ENCODE data around the gene APOBEC2. TPM values are rescaled to one million over a fixed set of nuclear protein-coding genes. Genes with fewer than 3 reads are reported as not detected.

APOBEC2 gene
- total and polyA plus RNA-seq, 2 of the 13 experiments (the other 11 are each of a cell fraction or from before 2014, with no cell fraction given): 0.09 TPM; not detected in 1

- TF ChIP-seq ZBTB4 (CRISPR knock-in tag; IDR thresholded peaks at IDR 0.05; ENCODE audit: borderline replicate concordance): no peak
- TF ChIP-seq LBX2 (CRISPR knock-in tag; IDR thresholded peaks at IDR 0.05; ENCODE audit: borderline replicate concordance): no peak
- no peak for TF ChIP-seq ZNF460 (CRISPR knock-in tag; IDR thresholded peaks at IDR 0.05; ENCODE audit: borderline replicate concordance)
- no peak for TF ChIP-seq ZNF569 (CRISPR knock-in tag; IDR thresholded peaks at IDR 0.05; ENCODE audit: borderline replicate concordance)
- no peak for TF ChIP-seq STAG1 (CRISPR knock-in tag; IDR thresholded peaks at IDR 0.05)
- TF ChIP-seq, protein P1, sequence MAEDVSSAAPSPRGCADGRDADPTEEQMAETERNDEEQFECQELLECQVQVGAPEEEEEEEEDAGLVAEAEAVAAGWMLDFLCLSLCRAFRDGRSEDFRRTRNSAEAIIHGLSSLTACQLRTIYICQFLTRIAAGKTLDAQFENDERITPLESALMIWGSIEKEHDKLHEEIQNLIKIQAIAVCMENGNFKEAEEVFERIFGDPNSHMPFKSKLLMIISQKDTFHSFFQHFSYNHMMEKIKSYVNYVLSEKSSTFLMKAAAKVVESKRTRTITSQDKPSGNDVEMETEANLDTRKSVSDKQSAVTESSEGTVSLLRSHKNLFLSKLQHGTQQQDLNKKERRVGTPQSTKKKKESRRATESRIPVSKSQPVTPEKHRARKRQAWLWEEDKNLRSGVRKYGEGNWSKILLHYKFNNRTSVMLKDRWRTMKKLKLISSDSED (CRISPR knock-in tag; IDR thresholded peaks at IDR 0.05): 0 out of 2 replicates have a peak, but pooled peaks have one; percentile 33
- TF ChIP-seq NCOA2 (CRISPR knock-in tag; IDR thresholded peaks at IDR 0.05): peak; percentile 40; the same call in 1 of the 2 replicates
- peak; percentile 82 to 83 for TF ChIP-seq POLR2A (IDR thresholded peaks at IDR 0.05; ENCODE audit: insufficient read depth in 1 of 2, low read depth in 2 of 2, low read length in 2 of 2)
- TF ChIP-seq ZNF616 (CRISPR knock-in tag; IDR thresholded peaks at IDR 0.05; ENCODE audit: low read depth): no peak
- TF ChIP-seq ATF5 (CRISPR knock-in tag; IDR thresholded peaks at IDR 0.05; ENCODE audit: low read depth): no peak
- TF ChIP-seq HES4 (CRISPR knock-in tag; IDR thresholded peaks at IDR 0.05; ENCODE audit: borderline replicate concordance): no peak; the same call in 1 of the 2 replicates
- TF ChIP-seq ZNF549 (CRISPR knock-in tag; IDR thresholded peaks at IDR 0.05): no peak
- no peak for TF ChIP-seq ATF7 (IDR thresholded peaks at IDR 0.05)
- TF ChIP-seq ATF7 (CRISPR knock-in tag; IDR thresholded peaks at IDR 0.05): no peak
- peak; percentile 67 for TF ChIP-seq TAF1 (CRISPR knock-in tag; IDR thresholded peaks at IDR 0.05)
- TF ChIP-seq RBFOX2 (IDR thresholded peaks at IDR 0.05; ENCODE audit: low read depth, low read length): peak; percentile 97
- TF ChIP-seq RBAK (CRISPR knock-in tag; IDR thresholded peaks at IDR 0.05): no peak
- TF ChIP-seq ELF3 (CRISPR knock-in tag; IDR thresholded peaks at IDR 0.05): peak; percentile 55; the same call in 1 of the 2 replicates
- TF ChIP-seq CTCF (CRISPR knock-in tag; IDR thresholded peaks at IDR 0.05): peak; percentile 13; the same call in 1 of the 2 replicates
- TF ChIP-seq, protein P2, sequence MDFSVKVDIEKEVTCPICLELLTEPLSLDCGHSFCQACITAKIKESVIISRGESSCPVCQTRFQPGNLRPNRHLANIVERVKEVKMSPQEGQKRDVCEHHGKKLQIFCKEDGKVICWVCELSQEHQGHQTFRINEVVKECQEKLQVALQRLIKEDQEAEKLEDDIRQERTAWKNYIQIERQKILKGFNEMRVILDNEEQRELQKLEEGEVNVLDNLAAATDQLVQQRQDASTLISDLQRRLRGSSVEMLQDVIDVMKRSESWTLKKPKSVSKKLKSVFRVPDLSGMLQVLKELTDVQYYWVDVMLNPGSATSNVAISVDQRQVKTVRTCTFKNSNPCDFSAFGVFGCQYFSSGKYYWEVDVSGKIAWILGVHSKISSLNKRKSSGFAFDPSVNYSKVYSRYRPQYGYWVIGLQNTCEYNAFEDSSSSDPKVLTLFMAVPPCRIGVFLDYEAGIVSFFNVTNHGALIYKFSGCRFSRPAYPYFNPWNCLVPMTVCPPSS (IDR thresholded peaks at IDR 0.05): no peak
- TF ChIP-seq ATAD3A (CRISPR knock-in tag; IDR thresholded peaks at IDR 0.05): no peak
- TF ChIP-seq MYNN (CRISPR knock-in tag; IDR thresholded peaks at IDR 0.05; ENCODE audit: low read depth): 0 out of 2 replicates have a peak, but pooled peaks have one; percentile 74
Observed at GRCh38 chr6:41073203-41073967, 20.4 kb downstream of the APOBEC2 start (continued).
